Measurements from ENCODE around the gene KIAA1217. TPM values are rescaled to one million over a fixed set of nuclear protein-coding genes. Genes with fewer than 3 reads are reported as not detected.

KIAA1217 gene
- polyA plus RNA-seq, 1 donor from 2014 or later, result 0.22 TPM

- Histone ChIP-seq H3K79me2 (replicated peaks; ENCODE audit: insufficient read depth, low read length) (no peaks in the 10 kb centered on the region), H3K9ac (ENCODE audit: low read length) (no peak overlapping the region), H3K27ac (ENCODE audit: low read length) (no peak overlapping the region)
These were observed 292.2 kb downstream of the KIAA1217 start for GRCh38 chr10:24501056-24501711.

GRCh38 chr10:24502006-24502405 lies 293.1 kb downstream of the KIAA1217 start:
- no peak overlapping the region for H3K4me3 ChIP-seq (ENCODE audit: low read length)
- no peak overlapping the region for H3K27ac ChIP-seq (ENCODE audit: low read length)
- TF ChIP-seq RAD21 (conservative IDR thresholded peaks at IDR 0.05), result no peak
- no peak for TF ChIP-seq CTCF (IDR thresholded peaks at IDR 0.05; ENCODE audit: poor library complexity, severe bottlenecking)
- TF ChIP-seq REST (IDR thresholded peaks at IDR 0.05; ENCODE audit: borderline replicate concordance), result no peak
- H3K9me3 ChIP-seq (ENCODE audit: low read length), result no peaks in the 10 kb centered on the region
- H2AFZ ChIP-seq (ENCODE audit: low read depth, low read length), result no peak overlapping the region
- no peaks in the 10 kb centered on the region for H3F3A ChIP-seq (ENCODE audit: insufficient read depth, low read length, poor library complexity, severe bottlenecking)
- no peaks in the 10 kb centered on the region for H3K79me2 ChIP-seq (replicated peaks; ENCODE audit: insufficient read depth, low read length)
- H3K4me2 ChIP-seq (ENCODE audit: low read length), result no peak overlapping the region
- H3K9me2 ChIP-seq (ENCODE audit: insufficient read depth, low read length), result no peaks in the 10 kb centered on the region
- H3K36me3 ChIP-seq (ENCODE audit: insufficient read depth, low read length), result no peaks in the 10 kb centered on the region
- no peaks in the 10 kb centered on the region for H3K27me3 ChIP-seq (ENCODE audit: insufficient read depth, low read depth, low read length)
- H4K20me1 ChIP-seq (ENCODE audit: insufficient read depth), result no peaks in the 10 kb centered on the region
- H3K9ac ChIP-seq (ENCODE audit: low read length), result no peak overlapping the region

More at GRCh38 chr10:24501056-24501711, 292.2 kb downstream of the KIAA1217 start:
- Histone ChIP-seq H3K9me2 (ENCODE audit: insufficient read depth, low read length) (no peaks in the 10 kb centered on the region), H3K9me3 (ENCODE audit: low read length) (no peaks in the 10 kb centered on the region), H2AFZ (ENCODE audit: low read depth, low read length) (no peak overlapping the region), H3K36me3 (ENCODE audit: insufficient read depth, low read length) (no peaks in the 10 kb centered on the region), H3K27me3 (ENCODE audit: insufficient read depth, low read depth, low read length) (no peaks in the 10 kb centered on the region), H4K20me1 (ENCODE audit: insufficient read depth) (no peaks in the 10 kb centered on the region), H3K4me2 (ENCODE audit: low read length) (no peak overlapping the region), H3K4me3 (ENCODE audit: low read length) (no peak overlapping the region), H3F3A (ENCODE audit: insufficient read depth, low read length, poor library complexity, severe bottlenecking) (no peaks in the 10 kb centered on the region)
- TF ChIP-seq EZH2 (IDR thresholded peaks at IDR 0.05; ENCODE audit: borderline replicate concordance, insufficient read depth, low read length, poor library complexity, severe bottlenecking) (no peak), SMC3 (conservative IDR thresholded peaks at IDR 0.05; ENCODE audit: poor library complexity) (no peak)

- H3K79me2 ChIP-seq (replicated peaks; ENCODE audit: insufficient read depth, low read length), result no peaks in the 10 kb centered on the region
- no peak overlapping the region for H2AFZ ChIP-seq (ENCODE audit: low read depth, low read length)
- H3K9me3 ChIP-seq (ENCODE audit: low read length), result no peaks in the 10 kb centered on the region
- no peaks in the 10 kb centered on the region for H3F3A ChIP-seq (ENCODE audit: insufficient read depth, low read length, poor library complexity, severe bottlenecking)
- no peak overlapping the region for H3K4me2 ChIP-seq (ENCODE audit: low read length)
- no peak for TF ChIP-seq CTCF (IDR thresholded peaks at IDR 0.05; ENCODE audit: poor library complexity, severe bottlenecking)
- TF ChIP-seq RAD21 (conservative IDR thresholded peaks at IDR 0.05), result no peak
- no peak for TF ChIP-seq POLR2AphosphoS5 (IDR thresholded peaks at IDR 0.05)
- TF ChIP-seq EP300 (conservative IDR thresholded peaks at IDR 0.05; ENCODE audit: poor library complexity, severe bottlenecking), result no peak
- TF ChIP-seq SMC3 (conservative IDR thresholded peaks at IDR 0.05; ENCODE audit: poor library complexity), result no peak
- no peak for TF ChIP-seq REST (IDR thresholded peaks at IDR 0.05; ENCODE audit: borderline replicate concordance)
- no peak for TF ChIP-seq TAF1 (IDR thresholded peaks at IDR 0.05; ENCODE audit: low read depth)
- TF ChIP-seq EZH2 (IDR thresholded peaks at IDR 0.05; ENCODE audit: borderline replicate concordance, insufficient read depth, low read length, poor library complexity, severe bottlenecking), result no peak
- no peak for TF ChIP-seq MXI1 (conservative IDR thresholded peaks at IDR 0.05; ENCODE audit: poor library complexity, severe bottlenecking)
- H3K9ac ChIP-seq (ENCODE audit: low read length), result no peak overlapping the region
- H3K36me3 ChIP-seq (ENCODE audit: insufficient read depth, low read length), result no peaks in the 10 kb centered on the region
- H3K27ac ChIP-seq (ENCODE audit: low read length), result no peak overlapping the region
- H3K9me2 ChIP-seq (ENCODE audit: insufficient read depth, low read length), result no peaks in the 10 kb centered on the region
- H4K20me1 ChIP-seq (ENCODE audit: insufficient read depth), result no peaks in the 10 kb centered on the region
- no peak overlapping the region for H3K4me3 ChIP-seq (ENCODE audit: low read length)
- no peaks in the 10 kb centered on the region for H3K27me3 ChIP-seq (ENCODE audit: insufficient read depth, low read depth, low read length)
These were observed 294.0 kb downstream of the KIAA1217 start for GRCh38 chr10:24502801-24503460.
